Right renal pelvis (tissue), 4 donors: ENCODE data around the gene ZRANB1. TPM values are rescaled to one million over a fixed set of nuclear protein-coding genes. Genes with fewer than 3 reads are reported as not detected.

Experiments used
- DNase-seq, 4 donors: peaks; one replicate each; pipeline ENCODE4 v3.0.0-alpha.2; 2013; ENCODE audit warnings: low read depth in 4 of 4, low spot score in 3 of 4, missing footprints in 1 of 4
- polyA plus RNA-seq, 4 donors: library from polyadenylated mRNA; unstranded; fragments of 120-200 nt; gene quantifications; one replicate each; pipeline ENCODE4 v1.2.1, GENCODE V29; 2013; ENCODE audit not compliant: insufficient read length in 4 of 4

The ZRANB1 gene
- polyA plus RNA-seq, 4 donors, result 23.0 to 31.5 (median 27.9) TPM

- no peak for DNase-seq
Observed at GRCh38 chr10:125003146-125003900, 61.4 kb downstream of the ZRANB1 start.

GRCh38 chr10:125003901-125004467 lies 62.1 kb downstream of the ZRANB1 start:
- no peak for DNase-seq

- no peak for DNase-seq
Observed at GRCh38 chr10:125004571-125005311, 62.8 kb downstream of the ZRANB1 start.

GRCh38 chr10:125005312-125006187 lies 63.6 kb downstream of the ZRANB1 start:
- no peak for DNase-seq

GRCh38 chr10:125006188-125006680 lies 64.3 kb downstream of the ZRANB1 start:
- no peak for DNase-seq

GRCh38 chr10:125006921-125007426 lies 65.1 kb downstream of the ZRANB1 start:
- DNase-seq, result peak in 1 of 4 donors; percentile 35

- DNase-seq, result no peak
Observed at GRCh38 chr10:125007436-125007835, 65.5 kb downstream of the ZRANB1 start.

GRCh38 chr10:125008689-125009638 lies 67.0 kb downstream of the ZRANB1 start:
- DNase-seq, result no peak

GRCh38 chr10:125009661-125010161 lies 67.8 kb downstream of the ZRANB1 start:
- DNase-seq, result no peak

- no peak for DNase-seq
Observed at GRCh38 chr10:125010362-125010761, 68.4 kb downstream of the ZRANB1 start.

GRCh38 chr10:125011171-125011925 lies 69.4 kb downstream of the ZRANB1 start:
- no peak for DNase-seq

- no peak for DNase-seq
Observed at GRCh38 chr10:125011926-125012705, 70.2 kb downstream of the ZRANB1 start.

- no peak for DNase-seq
Observed at GRCh38 chr10:125012851-125013528, 71.1 kb downstream of the ZRANB1 start.

- DNase-seq, result no peak
Observed at GRCh38 chr10:125013529-125013872, 71.6 kb downstream of the ZRANB1 start.

GRCh38 chr10:125014086-125014830 lies 72.3 kb downstream of the ZRANB1 start:
- no peak for DNase-seq

- no peak for DNase-seq
Observed at GRCh38 chr10:125014836-125015355, 73.0 kb downstream of the ZRANB1 start.
